ENCODE results near the gene ADAMTSL3. TPM values are rescaled to one million over a fixed set of nuclear protein-coding genes. Genes with fewer than 3 reads are reported as not detected.

The ADAMTSL3 gene
- total RNA-seq, 1 donor from 2014 or later, result 5.7 TPM

DNA sequence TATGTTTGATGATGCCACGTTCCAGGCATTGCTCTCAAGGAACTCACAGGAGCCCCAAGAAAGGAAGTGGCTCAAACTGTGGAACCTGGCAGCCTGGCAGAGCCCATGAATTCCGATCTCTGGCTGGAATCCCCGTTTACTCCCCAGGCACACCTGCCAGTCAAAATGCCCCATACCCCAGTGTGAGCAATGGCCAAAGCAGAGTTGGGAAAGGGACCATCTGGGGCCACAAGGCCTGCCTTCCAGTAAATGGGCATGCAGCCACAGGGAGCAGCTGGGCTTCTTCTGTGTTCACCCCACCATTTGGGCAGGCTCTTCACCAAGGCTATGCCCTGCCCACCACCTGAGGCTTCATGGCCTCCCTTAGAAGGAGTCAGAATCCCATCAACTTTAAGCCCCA, 324.7 kb downstream of the ADAMTSL3 start:
- DNase-seq (ENCODE audit: low spot score), result no peak

DNA sequence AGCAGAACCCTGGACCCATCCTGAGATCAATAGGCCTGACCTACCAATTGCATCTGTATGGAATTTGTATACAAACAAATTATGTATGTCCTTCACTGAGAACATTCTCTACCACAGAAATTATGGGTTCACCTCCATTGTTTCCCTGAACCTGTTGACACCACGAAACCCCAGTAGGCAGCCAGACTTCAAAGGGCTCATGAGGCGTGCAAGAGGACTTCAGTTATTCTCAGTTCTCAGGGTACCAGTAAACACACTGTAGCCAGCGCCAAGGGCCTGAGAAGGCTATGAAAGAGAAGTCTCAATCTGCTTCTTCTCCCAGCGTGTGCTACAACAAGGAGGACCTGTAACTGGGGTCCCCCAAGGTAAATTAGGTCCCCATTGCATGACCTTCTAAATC, 326.7 kb downstream of the ADAMTSL3 start:
- no peak for DNase-seq (ENCODE audit: low spot score)

GRCh38 chr15:83982748-83983147, 328.8 kb downstream of the ADAMTSL3 start:
- DNase-seq (ENCODE audit: low spot score), result no peak

DNA sequence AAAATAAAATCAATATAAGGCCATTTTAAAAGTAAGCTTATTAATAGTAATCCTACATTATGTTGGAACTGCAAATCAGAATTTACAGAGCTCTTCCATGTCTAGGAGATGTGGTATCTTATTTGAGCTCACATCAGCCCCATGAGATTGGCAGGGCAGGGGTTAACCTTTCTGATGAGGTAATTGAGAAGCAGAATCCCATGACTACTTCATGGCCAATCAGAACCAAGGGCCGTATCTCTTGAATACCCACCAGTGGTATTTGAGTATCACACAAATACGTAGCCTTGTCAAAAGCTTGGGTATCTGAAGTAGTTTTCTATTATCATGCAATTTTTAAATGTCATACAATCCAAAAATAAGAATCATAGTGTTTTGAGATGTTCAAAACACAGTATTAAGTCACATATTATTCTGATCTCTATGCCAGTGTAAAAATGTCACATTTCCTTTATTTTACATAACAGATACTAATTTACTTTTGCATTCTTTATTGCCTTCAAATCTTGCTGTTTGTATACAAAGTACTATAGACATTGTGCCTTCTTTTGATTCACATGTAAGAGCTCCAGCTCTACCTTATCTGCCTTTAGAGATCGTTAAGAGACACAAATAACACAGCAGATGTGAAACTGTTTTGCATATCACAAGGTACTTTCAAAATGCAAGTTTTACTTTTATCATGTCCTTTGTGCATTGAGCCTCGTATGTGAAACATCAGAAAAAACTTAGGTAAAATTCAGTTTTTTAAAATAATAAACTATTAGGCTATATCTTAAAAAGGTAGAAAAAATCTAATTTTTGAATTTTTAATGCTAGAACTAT, 329.9 kb downstream of the ADAMTSL3 start:
- no peak for DNase-seq (ENCODE audit: low spot score)

- no peak for DNase-seq (ENCODE audit: low spot score)
Measured at GRCh38 chr15:83984601-83985000, 330.7 kb downstream of the ADAMTSL3 start.

DNA sequence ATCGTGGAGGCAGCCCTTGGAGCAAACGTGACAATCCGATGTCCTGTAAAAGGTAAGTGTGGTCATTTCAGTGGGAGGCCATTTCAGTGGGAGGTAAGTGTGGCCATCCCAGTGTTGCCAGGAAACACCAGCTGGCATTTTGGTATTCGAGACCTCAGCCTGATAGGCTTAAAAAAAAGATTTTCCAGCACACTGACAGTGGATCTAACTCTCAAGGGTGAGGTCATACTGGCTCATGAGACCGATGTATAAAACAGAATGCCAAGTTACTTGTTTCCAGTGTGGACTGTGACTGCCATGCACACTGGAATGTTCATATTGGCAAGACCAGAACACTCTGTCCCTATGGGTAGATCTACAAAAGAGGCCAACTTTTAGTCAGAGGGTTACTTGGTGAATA, 337.2 kb downstream of the ADAMTSL3 start:
- no peak for DNase-seq (ENCODE audit: low spot score)

- no peak for DNase-seq (ENCODE audit: low spot score)
Measured at GRCh38 chr15:83992324-83993031, 338.6 kb downstream of the ADAMTSL3 start.

GRCh38 chr15:83993591-83993990, 339.7 kb downstream of the ADAMTSL3 start:
- DNase-seq (ENCODE audit: low spot score), result no peak

- no peak for DNase-seq (ENCODE audit: low spot score)
Measured at GRCh38 chr15:83998486-83998885, 344.6 kb downstream of the ADAMTSL3 start.

DNA sequence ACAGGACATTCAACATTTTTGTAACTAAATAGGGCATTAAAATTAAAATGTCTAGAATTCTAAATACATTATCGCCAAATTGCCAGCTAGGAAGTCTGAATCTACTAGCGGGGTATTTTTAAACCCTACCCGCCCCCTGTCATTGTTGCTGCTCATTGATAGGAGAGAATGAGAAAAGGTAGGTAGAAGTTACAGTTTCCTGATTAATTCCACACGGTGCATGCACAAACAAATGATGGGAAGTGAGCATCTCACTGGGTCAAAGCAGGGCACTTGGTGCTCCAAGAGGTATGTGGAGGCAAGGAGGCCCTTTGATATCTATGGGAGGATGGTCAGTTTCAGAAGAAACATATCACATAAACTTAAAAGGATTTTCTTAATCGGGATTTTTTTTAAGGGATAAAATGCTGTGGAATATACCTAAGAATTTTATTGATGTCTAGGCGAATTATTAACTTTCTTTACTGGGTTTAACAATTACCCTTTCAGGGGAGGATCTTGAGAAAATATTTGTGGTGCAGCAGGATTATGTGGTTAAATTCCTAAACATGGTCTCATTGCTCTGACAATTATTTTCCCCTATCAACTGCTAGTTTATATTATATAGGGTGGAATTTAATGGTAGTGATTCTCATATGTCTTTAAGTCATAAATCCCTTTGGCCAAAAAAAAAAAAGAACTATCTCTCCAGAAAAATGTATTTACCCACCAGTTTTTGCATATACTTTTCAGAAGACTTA, 345.6 kb downstream of the ADAMTSL3 start:
- DNase-seq (ENCODE audit: low spot score), result no peak

GRCh38 chr15:84001037-84001436, 347.1 kb downstream of the ADAMTSL3 start:
- no peak for DNase-seq (ENCODE audit: low spot score)

DNA sequence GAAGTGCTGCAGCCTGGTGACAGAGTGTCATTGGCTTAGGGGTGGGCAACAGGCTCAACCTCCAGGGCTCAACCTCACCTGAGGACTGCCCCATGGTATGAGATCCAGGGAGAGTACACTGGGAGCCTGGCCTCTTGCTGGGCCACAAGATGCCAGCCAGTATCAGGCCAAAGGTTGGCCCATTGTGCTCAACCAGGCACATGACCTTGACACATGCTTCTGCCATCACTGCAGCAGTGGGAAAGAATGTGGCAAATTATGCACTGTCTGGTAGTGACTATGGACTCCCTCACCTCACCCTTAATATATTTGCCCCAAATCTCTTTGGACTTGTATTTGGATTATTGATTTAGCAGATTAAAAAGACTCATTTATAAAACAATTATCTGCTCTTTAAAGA, 347.7 kb downstream of the ADAMTSL3 start:
- no peak for DNase-seq (ENCODE audit: low spot score)

DNA sequence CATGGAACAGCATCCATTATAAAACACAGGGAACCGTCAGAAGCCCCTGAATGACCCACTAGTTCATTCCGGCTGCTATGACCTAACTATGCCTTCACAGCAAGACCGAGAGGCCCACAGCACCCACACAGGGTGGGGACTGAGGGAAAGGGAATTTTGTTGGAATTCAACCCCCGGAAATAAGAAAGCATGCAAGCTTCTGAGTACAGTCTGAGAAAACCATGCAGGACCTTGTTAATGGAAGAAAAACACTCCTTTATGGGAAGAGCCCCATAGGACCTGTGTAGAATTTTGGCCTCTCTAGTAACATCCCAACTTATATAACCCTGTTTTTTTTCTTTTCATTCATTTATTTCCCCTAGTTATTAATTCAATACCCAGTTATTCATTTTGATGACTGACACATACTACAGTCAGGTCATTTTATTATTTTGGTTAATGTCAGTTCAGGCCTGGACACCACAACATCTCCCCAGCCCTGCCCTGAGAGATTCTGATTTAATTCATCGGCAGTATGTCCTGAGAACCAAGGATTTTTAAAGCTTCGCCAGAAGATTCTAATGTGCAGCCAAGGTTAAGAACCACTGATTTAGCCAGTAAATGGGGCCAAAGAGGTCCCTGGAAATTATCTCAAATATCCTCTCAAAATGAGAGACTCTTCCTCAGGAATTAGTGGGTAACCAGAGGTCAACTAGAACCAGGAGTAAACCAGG, 350.0 kb downstream of the ADAMTSL3 start:
- no peak for DNase-seq (ENCODE audit: low spot score)

DNA sequence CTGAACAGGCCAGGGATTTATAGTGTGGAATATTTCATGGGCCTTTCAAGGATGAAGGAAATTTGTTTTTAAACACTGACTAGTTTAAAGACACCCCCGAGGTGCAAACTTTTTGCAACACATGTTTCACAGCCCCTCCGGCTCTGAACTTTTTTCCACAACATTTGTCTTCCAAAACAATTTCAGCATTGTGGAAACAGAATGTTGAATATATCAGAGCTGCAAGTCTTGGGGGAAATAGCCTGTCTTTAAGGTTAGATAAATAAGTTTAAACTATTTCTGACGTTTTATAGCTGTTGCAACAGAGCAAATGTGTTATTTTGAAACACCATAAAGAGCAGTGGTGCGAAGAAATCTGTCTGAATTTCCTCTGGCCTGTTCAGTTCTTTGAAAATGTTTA, 352.5 kb downstream of the ADAMTSL3 start:
- no peak for DNase-seq (ENCODE audit: low spot score)

DNA sequence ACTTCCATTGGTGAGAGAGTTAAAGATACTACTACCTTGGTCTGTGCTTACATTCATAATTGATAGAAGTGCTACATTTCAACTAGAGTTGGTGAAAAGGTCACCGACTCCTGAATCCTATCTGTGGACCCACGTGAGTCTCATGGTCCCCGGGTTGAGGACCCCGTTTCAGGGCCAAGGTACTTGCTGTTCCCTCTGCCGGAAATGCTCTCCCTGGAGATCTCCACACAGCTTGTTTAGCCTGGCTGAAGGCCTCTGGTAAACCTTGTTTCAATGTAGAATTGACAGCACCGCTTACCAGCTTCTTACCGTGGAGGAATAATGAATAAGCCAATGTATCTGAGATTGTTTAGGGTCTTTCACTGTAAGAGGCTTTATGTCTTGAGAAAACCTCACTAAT, 355.7 kb downstream of the ADAMTSL3 start:
- DNase-seq (ENCODE audit: low spot score), result no peak

DNA sequence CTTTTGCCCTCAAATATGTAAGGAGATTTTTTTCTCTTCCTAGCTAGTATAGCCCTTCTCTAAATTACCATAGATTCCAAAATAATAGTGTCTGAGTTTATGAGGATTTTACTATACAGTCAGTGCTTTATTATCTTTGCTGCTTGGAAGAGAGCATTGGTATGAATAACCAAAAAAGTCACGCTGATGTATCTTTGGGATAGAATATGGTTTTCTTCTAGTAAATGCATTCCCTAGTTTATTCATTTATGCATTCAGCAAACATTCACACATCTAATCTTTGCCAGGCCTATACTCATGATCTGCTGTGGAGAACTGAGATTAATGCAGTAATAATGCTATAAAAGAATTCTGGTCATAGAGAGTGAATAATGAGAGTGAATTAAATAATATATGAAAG, 356.3 kb downstream of the ADAMTSL3 start:
- DNase-seq (ENCODE audit: low spot score), result no peak

DNA sequence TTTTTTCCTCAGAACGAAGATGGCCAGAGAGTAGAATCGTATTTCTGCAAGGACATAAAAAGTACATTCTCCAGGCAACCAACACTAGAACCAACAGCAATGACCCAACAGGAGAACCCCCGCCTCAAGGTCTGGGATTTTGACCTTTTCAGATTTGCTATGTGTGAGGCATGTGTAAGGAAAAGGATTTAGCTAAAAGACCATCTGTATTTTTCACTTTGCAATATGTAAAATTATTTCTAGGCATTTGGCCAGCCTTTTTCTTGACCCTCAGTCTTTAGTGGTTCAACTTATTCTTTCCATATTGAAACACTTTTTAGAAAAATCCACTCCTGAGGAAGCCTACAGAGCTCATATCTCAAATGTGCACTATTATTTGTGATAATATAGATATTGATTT, 362.4 kb downstream of the ADAMTSL3 start:
- no peak for DNase-seq (ENCODE audit: low spot score)

- no peak for DNase-seq (ENCODE audit: low spot score)
Measured at GRCh38 chr15:84022516-84022915, 368.6 kb downstream of the ADAMTSL3 start.

DNA sequence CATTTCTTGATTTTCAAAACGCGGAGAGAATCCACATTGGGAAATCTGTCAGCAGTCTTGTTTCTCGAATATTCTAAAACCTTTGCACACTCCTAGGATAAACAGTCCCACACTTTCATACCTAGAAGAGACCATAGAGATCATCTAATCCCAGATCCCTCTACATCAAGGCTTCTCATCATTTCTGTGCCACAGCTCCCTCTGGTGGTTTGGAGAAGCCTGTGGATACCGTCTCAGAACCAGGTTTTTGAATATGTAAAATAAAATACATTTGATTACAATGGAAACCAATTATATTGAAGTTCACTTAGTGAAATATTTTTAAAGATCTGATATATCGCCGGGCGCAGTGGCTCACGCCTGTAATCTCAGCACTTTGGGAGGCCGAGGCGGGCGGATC, 369.7 kb downstream of the ADAMTSL3 start:
- DNase-seq (ENCODE audit: low spot score), result no peak

DNA sequence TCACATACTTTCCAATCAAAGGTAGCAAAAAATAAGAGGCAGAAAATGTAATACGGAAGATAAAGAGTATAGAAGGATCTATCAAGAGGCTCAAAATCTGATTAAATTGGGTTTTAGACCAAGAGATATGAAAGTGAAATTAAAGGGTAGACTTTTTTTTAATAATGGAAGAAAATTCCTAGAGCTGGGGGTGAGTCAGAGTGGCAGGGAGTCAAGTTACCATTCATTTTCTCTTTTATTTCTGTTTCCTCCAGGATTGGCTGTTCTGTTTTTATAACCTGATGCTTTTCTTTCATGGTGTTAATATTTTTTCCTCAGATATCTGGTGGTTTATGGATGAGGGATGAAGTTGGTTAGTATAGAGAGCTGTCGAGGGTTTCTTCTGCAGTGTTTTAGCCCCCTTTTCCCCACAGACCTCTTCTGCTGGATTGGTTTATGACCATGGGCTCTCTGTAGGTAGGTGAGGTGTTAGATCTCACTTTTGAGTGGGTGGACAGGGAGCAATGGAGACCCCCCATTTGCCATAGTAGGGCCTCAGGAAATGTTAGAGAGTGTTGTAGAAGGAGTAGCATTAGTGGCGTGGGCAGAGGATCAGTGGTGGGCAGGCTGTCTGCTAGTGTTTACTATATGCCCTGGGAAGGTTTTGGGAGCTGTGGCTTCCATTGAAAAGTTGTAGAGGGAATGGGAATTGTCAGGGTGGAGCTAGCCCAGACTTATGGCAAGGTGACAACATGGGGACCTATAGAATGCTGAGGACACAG, 380.1 kb downstream of the ADAMTSL3 start:
- no peak for DNase-seq (ENCODE audit: low spot score)
